Thymus (tissue), 11 donors: Measurements from ENCODE around the gene C13orf42. TPM values are rescaled to one million over a fixed set of nuclear protein-coding genes. Genes with fewer than 3 reads are reported as not detected.

Source experiments
- DNase-seq, 9 donors: peaks; one replicate each; pipeline ENCODE4 v3.0.0-alpha.2; 2013; ENCODE audit warnings: low spot score in 9 of 9, low read depth in 6 of 9, missing footprints in 1 of 9
- H3K27ac ChIP-seq, 2 donors: one replicate each; pipeline ENCODE4 v1.5.1; 2013; ENCODE audit warnings: control low read depth in 1 of 2, low read depth in 1 of 2, low read length in 1 of 2, mild to moderate bottlenecking in 1 of 2, moderate library complexity in 1 of 2
- H3K27me3 ChIP-seq, 2 donors: one replicate each; pipeline ENCODE4 v1.5.1; 2013; ENCODE audit warnings: low read length in 1 of 2; ENCODE audit not compliant: control insufficient read depth in 2 of 2, insufficient read depth in 1 of 2
- H3K36me3 ChIP-seq, 2 donors: one replicate each; pipeline ENCODE4 v1.5.1; 2013; ENCODE audit warnings: low read length in 1 of 2, mild to moderate bottlenecking in 1 of 2, moderate library complexity in 1 of 2; ENCODE audit not compliant: control insufficient read depth in 2 of 2, insufficient read depth in 2 of 2
- H3K4me1 ChIP-seq, 2 donors: one replicate each; pipeline ENCODE4 v1.5.1; 2013; ENCODE audit warnings: low read length in 2 of 2; ENCODE audit not compliant: control insufficient read depth in 2 of 2, insufficient read depth in 2 of 2
- H3K4me3 ChIP-seq, 2 donors: one replicate each; pipeline ENCODE4 v1.5.1; 2013; ENCODE audit warnings: low read length in 2 of 2, control low read depth in 1 of 2, mild to moderate bottlenecking in 1 of 2
- H3K9me3 ChIP-seq, 2 donors: one replicate each; pipeline ENCODE4 v1.5.1; 2013; ENCODE audit warnings: low read length in 1 of 2, mild to moderate bottlenecking in 1 of 2; ENCODE audit not compliant: control insufficient read depth in 2 of 2, insufficient read depth in 1 of 2
- WGBS: extraction: QIAGEN DNeasy Blood & Tissue Kit; methylation state at CpG from one replicate; pipeline ENCODE4 v1.1.7; 2013; 5-methylcytosine and 5-hydroxymethylcytosine counted together
- polyA plus RNA-seq: library from polyadenylated mRNA; stranded (reverse); fragments of 200-250 nt; gene quantifications from one replicate; pipeline ENCODE4 v1.2.3, GENCODE V29; 2013
- total RNA-seq: library from RNA; stranded (reverse); fragments of 120-200 nt; gene quantifications from one replicate; pipeline ENCODE4 v1.2.4, GENCODE V29; 2013
- donor health status: healthy.

C13orf42 gene
- total and polyA plus RNA-seq, 2 donors, result 0.05 TPM

DNA sequence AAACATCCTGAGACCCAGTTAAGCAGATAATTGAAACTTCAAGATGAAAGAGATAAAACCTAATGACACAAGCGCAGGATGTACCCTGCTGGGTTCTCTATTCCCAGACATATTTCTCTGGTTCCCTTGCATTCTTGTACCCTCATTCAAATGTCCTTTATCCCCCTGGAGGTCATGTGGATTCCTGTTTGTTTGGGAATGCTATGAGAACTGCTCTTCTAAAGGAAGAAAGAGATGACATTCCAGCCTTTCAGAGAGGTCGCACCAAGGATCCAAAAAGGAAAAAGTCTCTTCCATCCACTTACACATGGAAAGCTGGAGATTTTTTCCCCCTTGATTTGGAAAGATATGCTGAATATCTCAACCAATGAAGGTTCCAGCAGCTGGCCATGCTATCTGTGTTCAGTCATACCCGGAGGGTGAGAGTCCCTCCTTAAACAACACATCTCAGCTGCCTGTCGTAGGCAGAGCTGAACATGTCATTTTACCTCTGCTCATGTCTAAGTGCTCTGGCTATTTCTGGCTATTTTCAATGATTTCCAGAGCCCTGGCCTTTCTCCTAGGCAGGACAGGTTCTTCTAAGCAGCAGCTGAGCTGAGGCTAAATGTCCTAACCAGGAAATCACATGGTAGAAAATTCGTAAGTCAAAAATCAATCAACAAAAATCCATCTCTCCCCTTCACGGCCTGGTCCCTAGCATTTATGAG is 52.5 kb downstream of the C13orf42 start:
- H3K27me3 ChIP-seq, result no peaks in the 10 kb centered on the region
- no peaks in the 10 kb centered on the region for H3K9me3 ChIP-seq
- DNase-seq, result no peak
- 93% methylated on average over 6 of the region's 6 CpGs for WGBS
- no peak overlapping the region for H3K4me3 ChIP-seq
- no peaks in the 10 kb centered on the region for H3K36me3 ChIP-seq
- H3K27ac ChIP-seq, result no peak overlapping the region
- H3K4me1 ChIP-seq, result peaks cover 0 to 2% of the 10 kb centered on the region in 2 donors

DNA sequence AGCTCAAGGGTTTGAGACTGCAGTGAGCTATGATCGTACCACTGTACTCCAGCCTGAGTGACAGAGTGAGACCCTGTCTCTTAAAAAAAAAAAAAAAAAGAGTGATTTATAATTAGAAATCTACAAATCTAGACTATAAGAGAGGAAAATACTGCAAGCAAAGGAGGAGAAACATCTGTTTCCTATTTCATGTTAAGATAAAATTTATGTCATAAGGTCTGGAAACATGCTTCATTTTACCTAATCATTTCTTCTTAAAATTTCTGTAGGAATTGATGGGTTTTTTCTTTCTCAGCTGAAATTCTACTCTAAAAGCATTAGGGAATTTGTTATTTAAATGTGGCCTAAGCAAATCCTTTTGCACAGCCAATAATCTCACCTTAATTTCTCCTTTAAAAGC is 53.2 kb downstream of the C13orf42 start:
- WGBS, result 81% methylated on average over 1 of the region's 1 CpG
- Histone ChIP-seq H3K4me1 (peaks cover 0 to 2% of the 10 kb centered on the region in 2 donors), H3K9me3 (no peaks in the 10 kb centered on the region)

DNA sequence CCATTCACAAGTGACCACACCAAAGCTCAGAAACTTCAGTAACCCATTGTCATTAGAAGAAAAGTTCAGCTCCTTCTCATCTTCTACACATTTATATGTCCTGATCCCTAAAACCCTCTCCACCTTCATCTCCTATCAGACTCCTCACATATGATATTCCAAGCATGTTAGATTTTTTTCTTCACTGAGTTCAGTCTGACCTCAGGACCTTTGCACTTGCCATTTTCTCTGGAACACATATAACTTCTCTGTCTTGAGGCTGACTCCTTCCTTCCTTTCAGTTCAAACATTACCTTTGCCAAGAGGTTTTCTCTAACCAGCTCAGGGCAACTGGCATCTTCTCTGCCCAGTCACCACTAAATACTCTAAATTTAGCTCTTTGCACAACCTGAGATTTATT is 54.1 kb downstream of the C13orf42 start:
- peaks cover 0 to 2% of the 10 kb centered on the region in 2 donors for H3K4me1 ChIP-seq
- H3K27ac ChIP-seq, result no peak overlapping the region
- H3K27me3 ChIP-seq, result no peaks in the 10 kb centered on the region
- H3K4me3 ChIP-seq, result no peak overlapping the region
- H3K9me3 ChIP-seq, result no peaks in the 10 kb centered on the region
- H3K36me3 ChIP-seq, result no peaks in the 10 kb centered on the region
- no peak for DNase-seq

More for the DNA sequence above, 53.2 kb downstream of the C13orf42 start:
- no peak overlapping the region for H3K4me3 ChIP-seq
- DNase-seq, result no peak
- no peaks in the 10 kb centered on the region for H3K36me3 ChIP-seq
- no peaks in the 10 kb centered on the region for H3K27me3 ChIP-seq
- no peak overlapping the region for H3K27ac ChIP-seq

DNA sequence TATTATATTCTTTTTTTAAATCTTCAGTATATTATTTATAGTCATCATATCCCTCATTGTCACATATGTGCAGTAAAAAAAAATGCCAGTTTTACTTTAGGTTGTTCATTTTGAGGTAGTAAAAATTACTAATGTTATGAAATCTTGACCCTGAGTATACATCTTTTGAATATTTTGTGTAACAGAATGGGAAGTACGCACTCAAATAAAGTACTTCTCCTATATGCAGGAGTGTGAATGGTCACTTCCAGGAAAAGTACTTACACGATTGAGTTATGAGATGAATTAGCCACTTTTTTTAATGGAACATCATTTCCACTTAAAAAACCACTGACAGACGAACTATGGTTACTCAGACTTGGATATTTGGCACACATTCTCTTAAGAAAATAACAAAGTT is 58.5 kb downstream of the C13orf42 start:
- Histone ChIP-seq H3K4me1 (peaks cover 0 to 2% of the 10 kb centered on the region in 2 donors), H3K4me3 (no peak overlapping the region), H3K27ac (no peak overlapping the region), H3K27me3 (no peaks in the 10 kb centered on the region), H3K9me3 (no peaks in the 10 kb centered on the region), H3K36me3 (no peaks in the 10 kb centered on the region)
- WGBS, result 87% methylated on average over 3 of the region's 3 CpGs
- no peak for DNase-seq

DNA sequence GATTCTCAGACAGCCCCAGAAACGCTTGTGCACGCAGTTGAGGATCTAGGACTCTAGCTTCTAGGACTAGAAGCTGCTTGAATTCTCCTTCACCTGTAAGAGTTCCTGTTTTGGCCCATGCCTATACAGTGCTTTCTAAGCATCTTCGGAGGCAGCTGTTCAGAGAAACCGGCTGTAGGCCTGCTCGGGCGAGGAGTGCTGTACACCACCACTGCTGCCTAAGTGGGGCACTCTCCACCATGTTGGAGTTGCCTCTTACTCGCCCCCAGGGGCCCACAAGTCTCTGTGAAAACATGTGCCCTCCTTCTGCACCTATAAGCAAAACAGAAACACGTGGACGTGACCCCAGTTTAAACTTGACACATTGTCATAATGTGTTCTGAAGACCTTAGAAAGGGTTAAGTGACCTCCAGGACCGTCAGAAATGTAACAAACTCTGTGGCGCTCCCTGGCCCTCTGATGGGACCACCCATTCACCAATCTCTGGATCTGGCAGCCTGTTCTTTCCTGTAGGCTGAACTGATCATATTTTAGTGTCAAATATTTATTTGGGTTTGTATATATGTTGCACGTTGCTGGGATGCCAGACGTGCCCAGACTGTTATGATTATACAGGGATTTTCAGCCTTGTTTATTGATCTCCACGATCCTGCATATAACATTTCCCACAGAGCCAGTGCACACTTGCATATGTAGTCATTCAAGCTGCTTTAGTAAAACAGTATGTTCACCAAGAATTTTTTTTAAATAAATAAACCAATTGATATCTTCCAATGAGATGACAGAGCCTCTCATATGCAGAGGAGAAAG is 60.8 kb downstream of the C13orf42 start:
- Histone ChIP-seq H3K36me3 (no peaks in the 10 kb centered on the region), H3K4me1 (no peaks in the 10 kb centered on the region), H3K27ac (no peak overlapping the region), H3K4me3 (no peak overlapping the region), H3K9me3 (no peaks in the 10 kb centered on the region), H3K27me3 (no peaks in the 10 kb centered on the region)
- no peak for DNase-seq
- 95% methylated on average over 14 of the region's 14 CpGs for WGBS

DNA sequence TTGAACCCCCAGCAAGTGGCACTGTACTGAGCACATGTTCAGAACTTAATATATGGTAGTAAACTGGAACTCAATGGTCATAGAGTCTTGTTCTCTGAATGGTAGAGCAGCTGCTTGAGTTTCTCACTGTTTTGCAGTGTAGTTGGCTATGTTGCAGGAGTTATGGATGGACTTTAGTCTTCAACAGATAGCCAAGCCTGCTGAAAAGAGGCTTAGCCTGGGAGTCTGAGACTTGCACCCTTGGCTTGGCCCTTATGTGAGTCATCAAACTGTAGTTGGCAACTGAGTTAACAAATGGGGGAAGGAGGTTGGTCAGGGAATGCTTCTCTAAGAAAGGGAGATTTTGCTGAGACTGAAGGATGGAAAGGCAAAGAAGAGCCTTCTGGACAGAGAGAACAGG is 62.5 kb downstream of the C13orf42 start:
- Histone ChIP-seq H3K4me3 (no peak overlapping the region), H3K27ac (no peak overlapping the region), H3K36me3 (no peaks in the 10 kb centered on the region), H3K27me3 (no peaks in the 10 kb centered on the region), H3K9me3 (no peaks in the 10 kb centered on the region), H3K4me1 (no peaks in the 10 kb centered on the region)
- DNase-seq, result no peak

DNA sequence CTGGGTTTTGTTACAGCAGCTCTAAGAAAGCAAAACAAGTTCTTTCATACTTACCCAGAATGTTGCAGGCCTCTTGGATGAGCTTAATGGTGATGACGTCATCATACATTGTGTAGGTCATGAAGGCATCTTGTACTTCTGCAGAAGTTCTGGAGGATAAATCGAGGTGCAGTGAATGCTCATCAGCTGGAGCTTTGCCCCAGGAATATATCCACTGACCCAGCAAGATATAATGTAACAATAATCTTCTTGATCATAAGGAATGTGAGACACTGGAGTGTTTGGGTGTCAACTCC is 63.0 kb downstream of the C13orf42 start:
- H3K4me1 ChIP-seq, result no peaks in the 10 kb centered on the region
- no peak overlapping the region for H3K27ac ChIP-seq
- H3K27me3 ChIP-seq, result no peaks in the 10 kb centered on the region
- no peak for DNase-seq
- no peaks in the 10 kb centered on the region for H3K9me3 ChIP-seq
- no peaks in the 10 kb centered on the region for H3K36me3 ChIP-seq
- WGBS, result over 99% methylated on average over 2 of the region's 2 CpGs
- no peak overlapping the region for H3K4me3 ChIP-seq

DNA sequence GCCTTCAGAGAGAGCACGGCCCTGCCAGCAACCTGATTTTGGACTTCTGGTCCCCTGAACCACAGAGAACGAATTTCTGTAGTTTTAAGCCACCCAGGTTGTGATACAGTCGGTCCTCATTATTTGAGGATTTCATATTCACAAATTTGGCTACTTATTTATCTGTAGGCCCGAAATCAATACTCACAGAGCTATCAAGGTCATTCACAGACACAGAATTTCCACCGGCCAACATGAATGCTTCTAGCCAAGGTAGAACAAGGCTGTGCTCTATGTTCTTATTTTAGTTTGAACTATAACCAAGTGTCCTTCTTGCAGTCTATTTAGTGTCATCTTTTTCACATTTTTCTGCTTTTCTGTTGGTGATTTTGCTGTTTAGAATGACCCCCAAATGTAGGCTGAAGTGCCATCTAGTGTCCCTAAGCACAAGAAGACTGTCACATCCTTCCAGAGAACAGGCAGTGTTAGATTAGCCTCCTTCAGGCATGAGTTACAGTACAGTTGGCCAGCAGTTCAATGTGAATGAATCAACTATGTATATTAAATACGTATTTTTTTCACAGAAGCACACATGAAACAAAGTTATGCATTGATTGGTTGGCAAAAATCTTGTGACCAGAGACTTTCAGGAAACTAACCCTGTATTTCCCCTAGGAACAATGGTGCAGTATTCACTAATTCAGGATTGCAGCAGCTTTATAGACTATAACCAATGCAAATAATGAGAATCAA is 63.5 kb downstream of the C13orf42 start:
- WGBS, result 96% methylated on average over 6 of the region's 6 CpGs
- Histone ChIP-seq H3K27me3 (no peaks in the 10 kb centered on the region), H3K9me3 (no peaks in the 10 kb centered on the region), H3K36me3 (no peaks in the 10 kb centered on the region), H3K4me3 (no peak overlapping the region), H3K27ac (no peak overlapping the region), H3K4me1 (no peaks in the 10 kb centered on the region)
- DNase-seq, result peak in 1 of 9 donors; percentile 25

DNA sequence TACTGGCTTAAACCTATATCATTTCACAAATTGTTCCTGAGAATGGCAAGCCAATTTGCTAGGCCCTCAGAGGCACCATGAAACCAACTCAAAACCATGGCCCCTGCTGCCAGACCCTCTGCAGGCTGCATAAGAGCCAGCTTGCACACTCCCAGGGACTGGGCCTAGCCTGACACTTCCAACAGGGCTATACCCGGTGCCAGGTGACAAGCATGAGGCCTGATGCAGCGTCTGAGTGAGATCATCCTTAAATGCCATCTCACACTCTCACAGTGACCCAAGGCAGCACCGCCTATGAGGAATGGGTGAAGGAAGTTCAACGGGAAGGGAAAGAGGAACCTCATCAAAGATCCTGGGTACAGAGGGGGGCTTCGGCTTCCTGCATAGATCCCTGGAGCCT is 65.6 kb downstream of the C13orf42 start:
- Histone ChIP-seq H3K36me3 (no peaks in the 10 kb centered on the region), H3K4me1 (no peaks in the 10 kb centered on the region), H3K27ac (no peak overlapping the region), H3K9me3 (no peaks in the 10 kb centered on the region), H3K4me3 (no peak overlapping the region), H3K27me3 (no peaks in the 10 kb centered on the region)
- no peak for DNase-seq
- 71% methylated on average over 5 of the region's 5 CpGs for WGBS
